Kidney epithelial cell (primary cell): ENCODE results near the gene OR6A2. TPM values are rescaled to one million over a fixed set of nuclear protein-coding genes. Genes with fewer than 3 reads are reported as not detected.

Experiments
- DNase-seq: peaks from one replicate; pipeline ENCODE4 v3.0.0-alpha.2; 2010; ENCODE audit warnings: low read depth
- H3K27me3 ChIP-seq: 2 replicates; pipeline ENCODE4 v1.6.0; 2011; ENCODE audit warnings: low read length; ENCODE audit not compliant: control insufficient read depth, insufficient read depth
- H3K36me3 ChIP-seq: 2 replicates; pipeline ENCODE4 v1.5.1; 2011; ENCODE audit warnings: low read length; ENCODE audit not compliant: control insufficient read depth, insufficient read depth
- H3K4me3 ChIP-seq: 2 replicates; pipeline ENCODE4 v1.5.1; 2011; ENCODE audit warnings: low read depth, mild to moderate bottlenecking, control low read depth, low read length
- CTCF ChIP-seq: IDR thresholded peaks from 2 replicates; pipeline ENCODE4 v1.5.1; 2011; ENCODE audit warnings: mild to moderate bottlenecking, moderate library complexity, low read length, control low read depth, inconsistent platforms; ENCODE audit not compliant: insufficient read depth, poor library complexity, severe bottlenecking
- total RNA-seq: library from RNA; depleted of rRNA; stranded (reverse); fragments of >200 nt; gene quantifications from 2 replicates; pipeline ENCODE4 v1.2.3, GENCODE V29; 2015

OR6A2 gene
- total RNA-seq, 1 donor from 2014 or later: not detected

GRCh38 chr11:6780829-6781228 is 18.7 kb downstream of the OR6A2 start:
- no peak for TF ChIP-seq CTCF

GRCh38 chr11:6778518-6778917 is 21.0 kb downstream of the OR6A2 start:
- no peak for DNase-seq
- no peaks in the 10 kb centered on the region for H3K36me3 ChIP-seq
- no peak for TF ChIP-seq CTCF
- H3K27me3 ChIP-seq: no peaks in the 10 kb centered on the region
- no peak overlapping the region for H3K4me3 ChIP-seq

More at GRCh38 chr11:6780829-6781228, 18.7 kb downstream of the OR6A2 start:
- no peak overlapping the region for H3K4me3 ChIP-seq
- no peaks in the 10 kb centered on the region for H3K27me3 ChIP-seq
- no peak for DNase-seq
- H3K36me3 ChIP-seq: no peaks in the 10 kb centered on the region

- no peak for DNase-seq
- H3K27me3 ChIP-seq: no peaks in the 10 kb centered on the region
- H3K4me3 ChIP-seq: no peak within 1 kb of the TSS
- TF ChIP-seq CTCF: no peak
- H3K36me3 ChIP-seq: no peaks in the 10 kb centered on the region
These were observed 27.3 kb downstream of the OR6A2 start, which contains the start of gene OR2AG2 for GRCh38 chr11:6771926-6772893. Gene OR2AG2, minus strand, starts transcription at chr11:6771976. Its CDS starts 3,019 bp downstream, at chr11:6768957.

- peak; percentile 82 for TF ChIP-seq CTCF
- Histone ChIP-seq H3K27me3 (no peaks in the 10 kb centered on the region), H3K36me3 (no peaks in the 10 kb centered on the region), H3K4me3 (no peak overlapping the region)
- DNase-seq: peak; percentile 43
These were observed 42.0 kb downstream of the OR6A2 start for GRCh38 chr11:6757373-6757967.

- no peak for DNase-seq
- H3K27me3 ChIP-seq: no peaks in the 10 kb centered on the region
- no peak for TF ChIP-seq CTCF
- no peaks in the 10 kb centered on the region for H3K36me3 ChIP-seq
- H3K4me3 ChIP-seq: no peak overlapping the region
These were observed 43.5 kb downstream of the OR6A2 start for GRCh38 chr11:6755953-6756347.
